Dermis blood vessel endothelial cell (primary cell): ENCODE measurements around the gene HS3ST3A1. TPM values are rescaled to one million over a fixed set of nuclear protein-coding genes. Genes with fewer than 3 reads are reported as not detected.
"Not testable (repeated sequence)": the region's sequence is repeated elsewhere in the genome, so short reads cannot be mapped to it uniquely, and the experiment has no call there.

Experiments
- DNase-seq: peaks from one replicate; pipeline ENCODE4 v3.0.0; 2010
- total RNA-seq: library from RNA; depleted of rRNA; stranded (reverse); fragments of >200 nt; gene quantifications from 2 replicates; pipeline ENCODE4 v1.2.3, GENCODE V29; 2014

Gene HS3ST3A1
- total RNA-seq, 1 donor from 2014 or later: 0.17 TPM

- DNase-seq: no peak
Observed at GRCh38 chr17:13537167-13537731, 64.5 kb downstream of the HS3ST3A1 start.

GRCh38 chr17:13534946-13535345 lies 66.8 kb downstream of the HS3ST3A1 start:
- no peak for DNase-seq

GRCh38 chr17:13531721-13532120 lies 70.0 kb downstream of the HS3ST3A1 start:
- no peak for DNase-seq

GRCh38 chr17:13525876-13526275 lies 75.9 kb downstream of the HS3ST3A1 start:
- DNase-seq: no peak

DNA sequence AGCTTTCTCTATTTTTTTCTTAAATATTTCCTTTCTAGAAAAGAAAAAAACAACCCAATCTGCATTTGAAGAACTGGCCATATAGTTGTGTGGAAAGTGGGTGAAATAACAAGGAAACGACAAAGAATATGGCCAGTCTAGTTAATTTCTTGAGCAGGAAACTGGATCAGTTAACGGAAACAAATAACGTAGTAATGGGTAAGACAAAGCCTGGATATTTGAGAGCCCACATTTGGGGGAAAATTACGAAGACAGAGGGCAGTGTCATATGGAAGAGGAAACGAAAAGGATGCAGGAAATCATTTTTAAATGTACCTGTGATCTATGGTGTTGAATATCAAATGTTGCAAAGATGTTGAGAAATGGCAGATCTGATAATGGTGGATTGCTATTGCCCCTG lies 78.6 kb downstream of the HS3ST3A1 start:
- DNase-seq: no peak

DNA sequence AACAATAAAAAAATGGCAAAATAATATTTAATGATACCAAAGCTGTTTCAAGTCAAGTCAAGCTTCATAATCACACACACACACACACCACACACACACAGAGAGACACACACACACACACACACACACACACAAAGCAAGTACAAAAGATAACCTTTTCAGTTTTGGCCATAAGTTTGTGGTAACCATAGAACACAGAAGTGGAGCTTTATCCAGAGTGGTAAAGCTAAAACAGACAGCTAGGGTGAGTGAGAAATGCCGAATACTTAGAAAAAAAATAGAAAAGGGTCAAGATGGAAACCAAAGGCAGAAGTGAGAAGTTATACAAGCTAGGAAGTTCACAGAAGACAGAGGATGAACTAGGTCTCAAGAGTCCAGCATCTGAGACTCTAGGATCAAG lies 79.0 kb downstream of the HS3ST3A1 start:
- DNase-seq: no peak

DNA sequence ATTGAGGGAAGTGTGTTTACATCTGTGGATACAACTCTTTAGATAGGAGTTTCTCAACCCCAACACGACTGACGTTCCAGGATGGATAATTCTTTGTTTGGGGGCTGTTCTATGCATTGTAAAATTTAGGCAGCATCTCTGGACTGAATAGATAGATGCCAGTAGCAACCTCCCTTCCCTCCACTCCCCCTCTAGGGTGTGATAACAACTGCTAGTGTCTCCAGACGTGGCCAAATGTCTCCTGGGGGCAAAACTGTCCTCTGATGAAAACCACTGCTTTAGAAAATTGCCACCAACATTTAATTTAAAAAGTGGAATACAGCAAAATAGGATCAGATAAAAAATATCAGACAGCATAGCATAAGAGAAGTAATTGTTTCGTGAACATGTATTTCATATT lies 79.9 kb downstream of the HS3ST3A1 start:
- no peak for DNase-seq

- no peak for DNase-seq
Observed at GRCh38 chr17:13520899-13521572, 80.7 kb downstream of the HS3ST3A1 start.

GRCh38 chr17:13518261-13519000 lies 83.3 kb downstream of the HS3ST3A1 start:
- DNase-seq: no peak

DNA sequence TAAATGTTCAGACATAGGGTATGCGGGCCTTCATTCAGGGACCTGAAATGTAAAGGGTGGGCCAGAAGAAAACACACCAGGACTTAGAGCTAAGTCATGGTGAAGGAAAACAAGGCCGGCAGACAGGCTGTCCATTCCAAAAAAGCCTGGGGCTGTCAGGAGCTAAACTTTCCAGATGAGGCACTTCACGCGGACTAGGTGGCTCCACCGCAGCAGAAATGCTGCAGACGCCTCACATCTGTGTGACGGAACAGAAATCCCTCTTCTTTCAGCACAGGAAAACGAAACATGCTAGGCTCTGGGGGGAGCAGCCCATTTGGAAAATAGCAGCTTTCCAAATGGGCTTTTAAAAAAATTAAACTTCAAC lies 88.7 kb downstream of the HS3ST3A1 start:
- no peak for DNase-seq

DNA sequence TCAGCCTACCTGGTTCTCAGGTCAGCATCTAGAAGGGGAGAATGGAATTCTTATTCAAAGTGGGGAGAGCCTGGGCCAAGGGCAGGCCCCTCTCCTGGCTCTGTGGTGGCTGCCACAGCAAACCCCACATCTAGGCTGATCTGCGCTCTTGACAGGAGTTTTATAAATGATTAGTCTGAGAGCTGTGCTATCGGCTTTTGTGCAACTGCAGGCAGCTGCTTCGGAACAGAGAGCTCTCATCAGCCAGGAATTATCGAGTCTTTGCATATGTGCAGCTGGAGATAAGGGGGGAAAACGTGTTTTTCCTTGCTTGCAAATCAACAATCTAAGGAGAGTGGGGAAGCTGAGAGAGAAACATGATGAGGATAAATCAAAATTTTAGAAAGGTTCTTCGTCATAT lies 91.7 kb downstream of the HS3ST3A1 start:
- no peak for DNase-seq

GRCh38 chr17:13509527-13509926 lies 92.2 kb downstream of the HS3ST3A1 start:
- no peak for DNase-seq

DNA sequence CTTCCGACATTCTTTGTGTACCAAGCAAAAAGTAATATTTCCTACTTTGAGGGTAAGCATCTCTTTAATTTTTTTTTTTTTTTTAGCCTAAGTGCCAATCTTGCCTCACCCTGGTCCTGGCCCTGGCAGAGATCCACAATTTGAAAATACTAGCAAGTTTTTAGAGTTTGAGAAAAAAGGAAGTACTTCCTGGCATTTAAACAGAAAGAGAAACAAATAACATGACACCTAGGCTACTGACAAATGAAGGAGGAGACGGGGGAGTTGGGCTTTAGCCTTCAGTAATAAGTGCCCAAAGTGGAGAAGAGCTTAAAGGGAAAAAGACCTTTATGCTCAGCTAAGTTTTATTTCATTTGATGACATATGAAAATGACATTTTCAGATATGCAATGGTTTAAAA lies 92.8 kb downstream of the HS3ST3A1 start:
- no peak for DNase-seq

DNA sequence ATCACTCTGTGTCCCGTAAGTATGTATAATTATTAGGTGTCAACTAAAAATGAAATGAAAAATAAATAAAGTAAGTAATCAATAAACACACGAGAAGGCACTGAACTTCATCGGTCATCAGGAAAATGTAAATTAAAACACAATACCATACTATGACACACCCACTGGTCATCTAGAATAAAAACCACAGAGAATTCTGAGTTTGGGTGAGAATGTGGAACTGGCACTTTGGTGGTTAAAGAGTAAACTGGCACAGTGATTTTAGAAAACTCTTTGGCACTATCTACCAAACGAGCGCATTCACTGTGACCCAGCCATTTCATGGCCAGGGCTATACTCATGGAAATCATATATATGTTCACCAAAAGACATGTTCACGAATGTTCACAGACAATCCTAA lies 98.2 kb downstream of the HS3ST3A1 start:
- DNase-seq: no peak

DNA sequence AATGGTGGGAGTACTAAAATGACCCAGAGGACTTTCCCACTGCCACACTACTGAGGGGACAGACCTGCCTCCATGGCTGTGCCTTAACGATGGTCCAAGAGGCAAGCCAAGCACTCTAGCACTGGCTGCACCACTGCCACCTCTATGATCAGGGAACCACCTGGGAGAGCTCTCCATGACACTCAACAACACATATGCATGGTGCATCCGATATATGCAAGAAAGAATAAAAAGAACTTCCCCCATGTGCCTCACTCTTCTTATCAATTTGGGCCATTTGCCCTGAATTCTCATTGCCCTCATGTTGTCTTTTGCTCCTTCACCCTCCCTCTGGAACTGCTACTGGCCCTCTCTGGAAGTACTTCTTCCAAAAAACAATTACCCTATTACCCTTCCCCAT lies 99.5 kb downstream of the HS3ST3A1 start:
- DNase-seq: no peak

- no peak for DNase-seq
Observed at GRCh38 chr17:13500947-13501346, 100.8 kb downstream of the HS3ST3A1 start.

DNA sequence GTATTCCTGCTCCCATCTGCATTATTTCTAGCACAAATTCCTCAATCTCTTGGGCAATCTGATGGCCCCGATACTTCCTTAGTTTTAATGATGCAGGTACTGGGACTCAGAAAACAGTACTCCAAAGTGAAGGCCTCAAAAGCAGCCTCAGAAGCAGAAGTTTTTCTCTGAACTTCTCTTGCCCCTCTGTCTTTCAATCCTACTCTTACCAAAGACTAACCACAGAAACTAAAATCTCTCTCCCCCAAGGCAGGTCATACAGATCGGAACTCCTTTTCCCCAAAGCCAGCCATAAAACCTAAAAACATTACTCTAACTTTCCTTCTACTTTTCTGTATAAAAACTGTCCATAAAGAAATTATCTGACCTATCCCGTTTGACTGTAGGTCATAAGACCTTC lies 103.5 kb downstream of the HS3ST3A1 start:
- no peak for DNase-seq

DNA sequence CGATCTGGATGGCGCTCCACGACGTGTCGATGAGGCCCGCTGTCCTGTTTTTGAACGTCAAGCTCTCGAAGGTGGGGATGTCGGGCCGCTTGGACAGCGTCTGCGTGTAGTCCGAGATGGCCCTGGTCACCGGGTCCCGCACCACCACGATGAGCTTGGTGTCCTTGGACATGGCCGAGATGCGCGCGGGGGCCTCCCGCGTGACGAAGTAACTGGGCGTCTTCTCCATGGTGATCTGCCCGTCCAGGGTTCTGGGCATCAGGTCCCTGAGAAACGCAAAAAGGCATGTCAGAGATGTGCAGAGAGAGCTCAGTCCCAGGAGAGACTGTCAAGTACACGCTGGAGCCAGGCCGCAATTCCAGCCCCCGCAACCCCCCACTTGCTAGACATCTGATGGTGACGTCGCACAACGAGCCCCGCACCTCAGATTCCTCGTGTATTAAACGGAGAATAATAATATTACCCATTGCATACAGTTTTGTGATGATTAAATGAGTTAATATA lies 105.1 kb downstream of the HS3ST3A1 start:
- not testable (repeated sequence) for DNase-seq

DNA sequence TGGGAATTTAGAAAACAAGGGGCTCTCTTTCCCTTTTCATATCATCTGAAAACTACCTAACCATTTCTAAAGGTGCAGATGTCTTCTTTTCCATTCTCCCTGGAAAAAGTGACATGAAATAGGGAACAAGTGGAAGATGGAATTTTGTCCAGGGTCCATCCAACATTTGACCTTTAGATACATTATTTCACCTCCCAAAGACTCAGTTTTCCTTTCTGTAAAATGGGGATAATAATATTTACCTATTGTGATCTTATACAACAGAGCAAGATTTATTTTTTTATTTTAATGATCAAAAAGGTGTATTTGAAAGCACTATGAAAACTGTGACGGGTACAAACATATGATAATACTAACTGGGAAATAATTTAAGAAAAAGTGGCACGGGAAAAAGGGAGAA lies 106.3 kb downstream of the HS3ST3A1 start:
- DNase-seq: no peak

DNA sequence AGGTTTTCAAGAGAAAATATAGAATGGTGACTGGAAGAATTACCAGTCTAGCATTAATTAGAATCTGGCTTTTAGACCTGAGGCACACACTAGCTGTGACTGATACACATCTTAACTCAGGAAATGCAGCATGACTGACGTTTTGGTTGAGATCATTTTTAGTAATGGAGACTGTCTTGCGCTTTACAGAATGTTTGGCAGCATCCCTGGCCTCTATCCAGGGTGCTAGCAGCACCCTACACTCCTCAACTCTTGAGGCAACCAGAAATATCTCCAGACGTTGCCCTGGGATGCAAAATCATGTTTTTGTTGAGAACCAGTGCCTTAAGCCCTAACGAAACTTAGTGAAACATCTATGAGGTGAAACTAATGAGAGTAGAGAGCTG lies 109.0 kb downstream of the HS3ST3A1 start:
- no peak for DNase-seq

DNA sequence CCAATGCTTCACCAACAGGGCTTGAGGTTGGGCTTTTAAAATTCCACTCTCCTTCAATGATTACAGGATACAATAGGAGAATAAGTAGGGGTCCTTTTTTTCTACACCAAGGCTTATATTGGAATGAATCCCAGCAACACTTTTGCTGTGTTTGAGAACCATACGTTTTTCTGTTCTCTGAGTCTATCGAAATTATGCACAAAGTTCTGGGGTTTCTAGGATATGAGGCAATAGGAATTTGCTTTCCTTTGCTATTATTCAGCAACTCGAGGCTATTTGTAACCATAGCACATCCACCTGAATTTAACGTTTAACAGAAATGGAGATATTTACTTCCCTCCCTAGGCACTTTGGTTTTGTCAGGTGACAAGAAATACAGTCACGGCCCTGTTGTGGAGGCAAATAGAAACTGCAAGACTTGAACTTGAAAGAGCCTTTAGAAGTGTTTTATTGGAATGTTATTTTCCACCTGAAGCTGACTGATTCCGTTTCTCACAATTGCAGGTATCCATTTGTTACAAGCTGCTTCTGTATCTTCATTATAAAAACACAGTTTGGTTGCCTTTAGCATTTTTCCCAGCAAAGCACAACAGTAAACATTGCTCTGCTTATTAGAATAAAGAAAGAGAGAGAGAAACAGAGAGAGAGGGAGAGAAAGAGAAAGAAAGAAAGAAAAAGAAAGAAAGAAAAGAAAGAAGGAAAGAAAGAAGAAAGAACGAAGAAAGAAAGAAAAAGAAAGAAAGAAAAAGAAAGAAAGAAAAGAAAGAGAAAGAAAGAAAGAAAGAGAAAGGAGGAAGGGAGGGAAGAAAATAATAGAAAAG lies 109.6 kb downstream of the HS3ST3A1 start:
- DNase-seq: no peak

GRCh38 chr17:13491491-13491890 lies 110.2 kb downstream of the HS3ST3A1 start:
- no peak for DNase-seq

- no peak for DNase-seq
Observed at GRCh38 chr17:13490906-13491482, 110.7 kb downstream of the HS3ST3A1 start.
